Astrocyte (in vitro differentiated cells and primary cell): Measurements from ENCODE around the gene PDGFC.

Experiments
- EZH2 ChIP-seq: IDR thresholded peaks from 2 replicates; pipeline ENCODE4 v1.6.1; 2012; ENCODE audit warnings: mild to moderate bottlenecking, low read length, inconsistent platforms; ENCODE audit not compliant: insufficient read depth
- TF ChIP-seq, protein P1 (sequence below): IDR thresholded peaks from 2 replicates; pipeline ENCODE4 v1.5.1; 2011; ENCODE audit warnings: low read depth, mild to moderate bottlenecking, inconsistent platforms, low read length, moderate library complexity; ENCODE audit not compliant: insufficient read depth

DNA sequence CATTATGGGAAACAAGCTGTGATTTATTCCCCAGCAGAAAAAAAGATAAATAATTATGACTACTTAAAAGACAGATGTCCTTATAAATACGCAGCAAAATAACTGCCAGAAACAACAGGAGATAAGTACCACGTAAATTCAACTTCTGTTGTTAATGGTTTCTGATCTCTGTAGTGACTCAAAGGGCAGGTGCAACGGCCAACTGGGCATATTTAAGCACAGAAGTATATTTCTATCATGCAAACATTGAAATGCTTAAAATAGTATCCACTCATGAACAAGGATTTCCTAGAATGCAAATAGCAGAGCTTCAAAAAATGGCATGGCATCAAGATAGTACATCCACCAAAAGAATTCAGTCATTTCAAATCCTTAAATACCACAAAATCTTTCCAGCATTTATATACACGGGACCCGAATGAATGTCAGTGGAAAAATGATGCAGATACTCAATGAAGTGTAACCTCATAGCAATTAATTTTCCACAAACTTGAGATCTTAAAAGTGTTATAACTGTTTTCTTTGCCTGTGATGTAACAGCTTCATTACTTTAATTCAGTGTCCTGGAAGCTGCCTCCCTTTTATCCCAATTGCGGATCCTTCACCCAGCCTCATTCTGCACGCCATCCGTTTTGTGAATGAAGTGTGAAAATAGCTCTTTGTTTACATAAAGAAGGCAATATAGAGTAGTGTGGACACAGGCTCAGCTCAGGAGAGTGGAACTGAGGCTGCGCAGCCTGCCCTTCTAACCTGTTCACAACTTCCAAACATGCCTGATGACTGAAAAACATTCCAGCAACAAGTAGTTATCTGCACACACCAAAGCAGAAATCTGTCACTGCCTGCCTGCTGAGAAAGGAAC, 10.2 kb downstream of the PDGFC start:
- TF ChIP-seq, protein P1, sequence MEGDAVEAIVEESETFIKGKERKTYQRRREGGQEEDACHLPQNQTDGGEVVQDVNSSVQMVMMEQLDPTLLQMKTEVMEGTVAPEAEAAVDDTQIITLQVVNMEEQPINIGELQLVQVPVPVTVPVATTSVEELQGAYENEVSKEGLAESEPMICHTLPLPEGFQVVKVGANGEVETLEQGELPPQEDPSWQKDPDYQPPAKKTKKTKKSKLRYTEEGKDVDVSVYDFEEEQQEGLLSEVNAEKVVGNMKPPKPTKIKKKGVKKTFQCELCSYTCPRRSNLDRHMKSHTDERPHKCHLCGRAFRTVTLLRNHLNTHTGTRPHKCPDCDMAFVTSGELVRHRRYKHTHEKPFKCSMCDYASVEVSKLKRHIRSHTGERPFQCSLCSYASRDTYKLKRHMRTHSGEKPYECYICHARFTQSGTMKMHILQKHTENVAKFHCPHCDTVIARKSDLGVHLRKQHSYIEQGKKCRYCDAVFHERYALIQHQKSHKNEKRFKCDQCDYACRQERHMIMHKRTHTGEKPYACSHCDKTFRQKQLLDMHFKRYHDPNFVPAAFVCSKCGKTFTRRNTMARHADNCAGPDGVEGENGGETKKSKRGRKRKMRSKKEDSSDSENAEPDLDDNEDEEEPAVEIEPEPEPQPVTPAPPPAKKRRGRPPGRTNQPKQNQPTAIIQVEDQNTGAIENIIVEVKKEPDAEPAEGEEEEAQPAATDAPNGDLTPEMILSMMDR, result no peak
- no peak for TF ChIP-seq EZH2
